VCaP (cell line): ENCODE measurements around the gene ADAD2.
"Not testable (repeated sequence)": the region's sequence is repeated elsewhere in the genome, so short reads cannot be mapped to it uniquely, and the experiment has no call there.

Experiments
- H3K27ac ChIP-seq: fragments of 450-650 bp; 2 replicates; pipeline ENCODE4 v1.5.1; 2017
- TF ChIP-seq, protein P1 (sequence below): fragments of 450-650 bp; conservative IDR thresholded peaks from 2 replicates; pipeline ENCODE4 v1.5.1; 2017; ENCODE audit warnings: mild to moderate bottlenecking, moderate library complexity

The ADAD2 gene

DNA sequence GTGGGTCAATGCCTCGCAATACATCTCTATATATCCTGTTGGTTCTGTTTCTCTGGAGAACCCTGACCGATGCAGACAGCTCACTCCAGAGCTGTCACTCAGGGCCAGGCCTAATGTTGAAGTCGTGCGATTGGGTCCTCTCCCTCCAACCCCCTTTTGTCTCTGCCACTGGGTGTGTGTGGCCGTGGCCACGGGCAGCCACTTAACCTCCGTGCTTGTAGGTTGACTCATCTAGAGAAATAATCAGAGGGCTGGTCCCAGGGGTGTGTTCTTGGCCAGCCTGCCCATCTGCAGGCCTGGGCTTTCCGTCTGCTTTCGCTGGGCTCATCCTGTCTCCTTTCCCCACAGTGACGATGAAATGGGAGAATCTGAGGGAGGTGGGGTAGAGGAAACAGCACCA lies 7.4 kb downstream of the ADAD2 start:
- no peak overlapping the region for H3K27ac ChIP-seq
- TF ChIP-seq, protein P1, sequence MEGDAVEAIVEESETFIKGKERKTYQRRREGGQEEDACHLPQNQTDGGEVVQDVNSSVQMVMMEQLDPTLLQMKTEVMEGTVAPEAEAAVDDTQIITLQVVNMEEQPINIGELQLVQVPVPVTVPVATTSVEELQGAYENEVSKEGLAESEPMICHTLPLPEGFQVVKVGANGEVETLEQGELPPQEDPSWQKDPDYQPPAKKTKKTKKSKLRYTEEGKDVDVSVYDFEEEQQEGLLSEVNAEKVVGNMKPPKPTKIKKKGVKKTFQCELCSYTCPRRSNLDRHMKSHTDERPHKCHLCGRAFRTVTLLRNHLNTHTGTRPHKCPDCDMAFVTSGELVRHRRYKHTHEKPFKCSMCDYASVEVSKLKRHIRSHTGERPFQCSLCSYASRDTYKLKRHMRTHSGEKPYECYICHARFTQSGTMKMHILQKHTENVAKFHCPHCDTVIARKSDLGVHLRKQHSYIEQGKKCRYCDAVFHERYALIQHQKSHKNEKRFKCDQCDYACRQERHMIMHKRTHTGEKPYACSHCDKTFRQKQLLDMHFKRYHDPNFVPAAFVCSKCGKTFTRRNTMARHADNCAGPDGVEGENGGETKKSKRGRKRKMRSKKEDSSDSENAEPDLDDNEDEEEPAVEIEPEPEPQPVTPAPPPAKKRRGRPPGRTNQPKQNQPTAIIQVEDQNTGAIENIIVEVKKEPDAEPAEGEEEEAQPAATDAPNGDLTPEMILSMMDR = no peak

DNA sequence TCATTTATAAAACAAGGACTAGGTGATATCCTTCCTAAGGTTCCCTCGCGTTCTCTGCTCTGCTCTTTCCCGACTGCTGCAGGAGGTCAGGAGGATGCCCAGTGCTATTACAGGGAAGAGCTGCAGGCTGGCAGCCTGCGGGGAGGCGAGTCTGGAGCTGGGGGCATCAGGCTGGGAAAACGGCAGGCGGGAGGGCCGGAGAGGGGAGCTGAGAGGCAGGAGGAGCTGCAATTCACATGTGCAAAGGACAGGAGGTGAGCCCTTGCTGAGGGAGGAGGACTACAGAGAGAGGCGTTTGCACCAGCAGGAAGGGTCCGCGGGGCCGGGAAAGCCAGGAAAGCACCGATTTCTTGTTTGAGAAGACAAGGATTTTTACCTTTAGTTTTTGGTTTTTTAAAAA lies 8.1 kb downstream of the ADAD2 start:
- TF ChIP-seq, protein P1 = no peak
- peak overlapping the region; percentile 34 for H3K27ac ChIP-seq

DNA sequence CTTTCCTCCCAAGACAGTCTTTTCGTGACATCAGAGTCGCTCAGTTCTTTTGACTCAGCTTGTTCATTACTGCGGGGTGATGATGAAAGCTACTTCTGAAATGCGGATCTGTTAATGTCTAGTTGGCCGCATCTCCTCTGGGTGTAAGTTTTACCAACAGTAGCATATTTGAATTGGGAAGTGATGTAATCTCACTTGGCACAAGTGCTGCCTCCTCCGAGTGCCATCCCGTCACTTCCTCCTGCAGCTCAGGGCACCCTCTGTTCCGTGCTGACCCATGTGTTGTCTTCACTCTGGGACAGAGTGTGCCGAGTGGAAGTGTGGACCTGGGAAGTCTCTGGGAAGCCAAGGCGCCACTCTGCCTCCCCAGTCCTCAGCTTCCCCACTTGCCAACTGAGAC lies 8.9 kb downstream of the ADAD2 start:
- TF ChIP-seq, protein P1 = no peak
- H3K27ac ChIP-seq = peak overlapping the region; percentile 34

DNA sequence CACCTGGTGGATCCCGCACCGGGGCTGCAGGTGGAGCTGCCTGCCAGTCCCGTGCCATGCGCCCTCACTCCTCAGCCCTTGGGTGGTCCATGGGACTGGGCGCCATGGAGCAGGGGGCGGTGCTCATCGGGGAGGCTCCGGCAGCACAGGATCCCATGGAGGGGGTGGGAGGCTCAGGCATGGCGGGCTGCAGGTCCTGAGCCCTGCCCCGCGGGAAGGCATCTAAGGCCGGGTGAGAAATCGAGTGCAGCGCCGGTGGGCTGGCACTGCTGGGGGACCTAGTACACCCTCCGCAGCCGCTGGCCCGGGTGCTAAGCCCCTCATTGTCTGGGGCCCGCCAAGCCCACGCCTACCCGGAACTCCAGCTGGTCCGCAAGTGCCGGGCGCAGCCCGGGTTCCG lies 13.6 kb downstream of the ADAD2 start:
- not testable (repeated sequence) for H3K27ac ChIP-seq

DNA sequence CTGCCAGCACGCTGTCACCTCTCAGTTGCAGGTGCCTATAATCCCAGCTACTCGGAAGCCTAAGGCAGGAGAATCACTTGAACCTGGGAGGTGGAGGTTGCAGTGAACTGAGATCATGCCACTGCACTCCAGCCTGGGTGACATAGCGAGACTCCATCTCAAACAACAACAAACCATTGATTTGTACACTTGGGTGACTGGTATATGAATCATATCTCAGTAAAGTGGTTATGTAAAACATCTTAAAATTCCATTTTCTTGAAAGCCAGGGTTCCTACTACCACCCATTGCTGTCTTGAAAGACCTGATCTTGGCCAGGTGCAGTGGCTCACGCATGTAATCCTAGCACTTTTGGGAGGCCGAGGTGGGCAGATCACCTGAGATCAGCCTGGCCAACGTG lies 14.2 kb downstream of the ADAD2 start:
- not testable (repeated sequence) for H3K27ac ChIP-seq

DNA sequence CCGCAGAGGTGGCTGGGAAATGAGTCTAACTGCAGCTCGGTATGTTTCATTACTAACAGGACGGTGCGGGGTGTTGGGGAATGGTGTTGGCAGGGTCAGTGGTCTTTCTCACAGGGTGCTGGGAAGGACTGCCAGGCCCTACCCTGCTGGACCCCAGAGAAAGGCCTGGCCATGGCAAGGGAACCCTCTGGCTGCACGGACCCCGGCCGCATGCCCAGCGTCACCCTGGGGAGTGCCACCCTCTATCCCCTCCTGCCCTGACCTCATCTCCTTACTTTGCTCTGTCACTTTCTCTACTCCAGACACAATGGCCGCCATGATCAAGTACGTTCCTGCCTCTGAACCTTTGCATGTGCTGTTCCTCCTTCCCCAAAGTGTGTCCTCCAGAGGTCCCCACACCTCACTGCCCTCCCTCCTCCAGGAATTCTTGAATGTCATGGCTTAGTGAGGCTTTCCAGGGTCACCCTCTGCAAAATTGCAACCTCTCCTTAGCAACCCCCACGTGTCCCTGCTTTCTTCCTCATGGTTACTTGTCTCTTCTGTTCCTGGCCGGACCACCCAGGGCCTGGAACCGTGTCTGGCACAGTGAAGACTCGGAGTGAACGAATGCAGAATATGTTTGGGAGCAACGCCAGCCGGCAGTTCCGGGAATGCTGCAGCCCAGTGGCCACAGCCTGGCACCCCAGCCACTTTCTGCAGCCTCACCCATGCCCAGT lies 15.2 kb downstream of the ADAD2 start:
- no peak overlapping the region for H3K27ac ChIP-seq
- TF ChIP-seq, protein P1 = no peak

DNA sequence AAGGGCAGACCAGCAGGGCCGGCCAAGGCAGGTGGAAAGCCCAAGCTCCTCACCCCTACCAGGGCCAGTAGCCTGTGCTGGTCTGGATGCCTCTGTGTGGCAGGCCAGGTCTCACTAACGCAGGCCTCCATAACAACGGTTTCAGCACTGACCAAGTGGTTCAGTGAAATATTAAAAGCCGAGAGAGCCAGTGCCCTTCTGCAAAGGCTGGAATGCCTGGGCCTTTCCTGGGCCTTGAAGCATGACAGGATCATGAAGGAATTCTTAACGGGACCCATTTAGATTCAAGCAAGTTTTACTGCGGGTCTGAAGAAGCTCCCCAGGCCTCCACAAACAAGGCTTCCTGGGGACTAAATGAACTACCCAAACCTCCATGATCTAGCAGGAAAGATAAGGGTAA lies 16.3 kb downstream of the ADAD2 start:
- TF ChIP-seq, protein P1 = no peak
- no peak overlapping the region for H3K27ac ChIP-seq

DNA sequence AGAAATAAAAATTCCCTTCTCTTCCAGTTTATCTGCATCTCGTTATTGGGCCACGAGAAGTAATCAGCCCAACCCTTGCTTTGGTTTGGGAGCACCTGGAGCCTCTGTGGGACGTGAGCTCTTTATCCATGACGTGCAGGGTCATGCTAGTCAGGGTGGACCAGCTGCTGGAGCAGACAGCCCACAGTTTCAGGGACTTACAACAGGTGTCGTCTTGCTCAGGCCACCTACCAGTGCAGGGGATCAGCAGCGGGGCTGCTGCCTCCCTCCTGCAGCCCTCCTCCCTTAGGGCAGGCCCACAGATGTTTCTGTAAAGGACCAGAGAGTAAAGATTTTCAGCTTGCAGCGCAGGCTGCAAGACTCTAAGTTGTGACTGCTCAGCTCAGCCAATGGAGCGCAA lies 16.9 kb downstream of the ADAD2 start:
- no peak overlapping the region for H3K27ac ChIP-seq
- TF ChIP-seq, protein P1 = no peak

DNA sequence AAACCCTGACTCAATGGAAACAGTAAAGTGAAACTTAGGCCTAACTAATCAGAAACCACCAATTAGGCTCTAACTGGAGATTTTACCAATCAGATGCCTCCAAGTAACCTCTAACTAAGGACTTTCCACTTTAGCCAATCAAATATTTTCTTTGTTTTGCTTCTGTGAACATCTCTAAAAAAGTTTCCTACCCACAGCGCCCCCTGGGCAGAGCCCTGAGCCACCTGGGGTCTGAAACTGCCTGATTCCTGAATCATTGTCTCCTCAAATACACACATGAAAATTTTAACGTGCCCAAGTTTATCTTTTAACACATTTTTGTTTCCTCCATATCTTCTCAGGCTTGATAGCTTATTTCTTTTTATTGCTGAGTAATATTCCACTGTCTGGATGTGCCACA lies 19.0 kb downstream of the ADAD2 start:
- no peak overlapping the region for H3K27ac ChIP-seq
- TF ChIP-seq, protein P1 = no peak
